Measurements from ENCODE around the gene TOMM22.

DNA sequence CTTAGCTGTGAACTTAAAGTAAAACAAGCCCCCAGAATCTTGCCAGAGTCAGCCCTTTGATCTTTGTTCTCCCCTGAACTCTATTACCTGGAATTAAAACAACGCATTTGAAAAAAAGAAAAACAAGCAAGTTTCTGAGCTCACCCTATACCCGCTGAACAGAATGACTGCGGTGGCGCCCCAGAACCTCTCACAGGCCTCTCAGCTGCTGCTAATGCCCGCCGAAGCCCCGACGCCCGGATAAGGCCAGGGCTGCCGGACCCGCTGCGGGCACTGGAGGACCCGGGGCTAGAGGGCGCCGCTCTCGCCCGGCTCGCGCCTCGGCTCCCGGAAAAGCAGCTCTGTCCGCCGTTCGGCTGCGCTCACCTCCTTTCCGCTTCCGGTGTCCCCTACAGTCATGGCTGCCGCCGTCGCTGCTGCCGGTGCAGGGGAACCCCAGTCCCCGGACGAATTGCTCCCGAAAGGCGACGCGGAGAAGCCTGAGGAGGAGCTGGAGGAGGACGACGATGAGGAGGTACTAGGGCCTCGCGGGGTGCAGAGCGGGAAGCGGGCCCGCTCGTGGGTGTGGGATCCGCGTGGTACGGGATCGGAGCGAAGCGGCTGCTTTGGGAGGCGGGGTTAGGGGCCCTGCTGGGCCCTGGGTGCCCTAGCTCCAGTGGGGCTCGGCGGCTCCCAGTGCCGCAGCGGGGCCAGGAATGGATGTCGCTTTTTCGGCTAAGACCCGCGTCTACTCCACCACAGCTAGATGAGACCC lies at the start of gene TOMM22:
- TF ChIP-seq, protein P1, sequence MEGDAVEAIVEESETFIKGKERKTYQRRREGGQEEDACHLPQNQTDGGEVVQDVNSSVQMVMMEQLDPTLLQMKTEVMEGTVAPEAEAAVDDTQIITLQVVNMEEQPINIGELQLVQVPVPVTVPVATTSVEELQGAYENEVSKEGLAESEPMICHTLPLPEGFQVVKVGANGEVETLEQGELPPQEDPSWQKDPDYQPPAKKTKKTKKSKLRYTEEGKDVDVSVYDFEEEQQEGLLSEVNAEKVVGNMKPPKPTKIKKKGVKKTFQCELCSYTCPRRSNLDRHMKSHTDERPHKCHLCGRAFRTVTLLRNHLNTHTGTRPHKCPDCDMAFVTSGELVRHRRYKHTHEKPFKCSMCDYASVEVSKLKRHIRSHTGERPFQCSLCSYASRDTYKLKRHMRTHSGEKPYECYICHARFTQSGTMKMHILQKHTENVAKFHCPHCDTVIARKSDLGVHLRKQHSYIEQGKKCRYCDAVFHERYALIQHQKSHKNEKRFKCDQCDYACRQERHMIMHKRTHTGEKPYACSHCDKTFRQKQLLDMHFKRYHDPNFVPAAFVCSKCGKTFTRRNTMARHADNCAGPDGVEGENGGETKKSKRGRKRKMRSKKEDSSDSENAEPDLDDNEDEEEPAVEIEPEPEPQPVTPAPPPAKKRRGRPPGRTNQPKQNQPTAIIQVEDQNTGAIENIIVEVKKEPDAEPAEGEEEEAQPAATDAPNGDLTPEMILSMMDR (conservative IDR thresholded peaks at IDR 0.05; ENCODE audit: low read depth in 2 of 2), result peak; percentile 61 to 84
- TF ChIP-seq POLR2AphosphoS5 (IDR thresholded peaks at IDR 0.05; ENCODE audit: low read depth), result peak; percentile 89
- TF ChIP-seq JUNB (IDR thresholded peaks at IDR 0.05; ENCODE audit: unreplicated experiment), result no peak
- peak; percentile 32 for TF ChIP-seq REST (IDR thresholded peaks at IDR 0.05; ENCODE audit: unreplicated experiment)
- no peak for TF ChIP-seq EZH2 (IDR thresholded peaks at IDR 0.05; ENCODE audit: low read depth, unreplicated experiment)
- TF ChIP-seq STAT1 (IDR thresholded peaks at IDR 0.05; ENCODE audit: unreplicated experiment), result no peak

Measured in GM23338 (cell line).